ENCODE data around the gene NKD1.

NKD1 gene

DNA sequence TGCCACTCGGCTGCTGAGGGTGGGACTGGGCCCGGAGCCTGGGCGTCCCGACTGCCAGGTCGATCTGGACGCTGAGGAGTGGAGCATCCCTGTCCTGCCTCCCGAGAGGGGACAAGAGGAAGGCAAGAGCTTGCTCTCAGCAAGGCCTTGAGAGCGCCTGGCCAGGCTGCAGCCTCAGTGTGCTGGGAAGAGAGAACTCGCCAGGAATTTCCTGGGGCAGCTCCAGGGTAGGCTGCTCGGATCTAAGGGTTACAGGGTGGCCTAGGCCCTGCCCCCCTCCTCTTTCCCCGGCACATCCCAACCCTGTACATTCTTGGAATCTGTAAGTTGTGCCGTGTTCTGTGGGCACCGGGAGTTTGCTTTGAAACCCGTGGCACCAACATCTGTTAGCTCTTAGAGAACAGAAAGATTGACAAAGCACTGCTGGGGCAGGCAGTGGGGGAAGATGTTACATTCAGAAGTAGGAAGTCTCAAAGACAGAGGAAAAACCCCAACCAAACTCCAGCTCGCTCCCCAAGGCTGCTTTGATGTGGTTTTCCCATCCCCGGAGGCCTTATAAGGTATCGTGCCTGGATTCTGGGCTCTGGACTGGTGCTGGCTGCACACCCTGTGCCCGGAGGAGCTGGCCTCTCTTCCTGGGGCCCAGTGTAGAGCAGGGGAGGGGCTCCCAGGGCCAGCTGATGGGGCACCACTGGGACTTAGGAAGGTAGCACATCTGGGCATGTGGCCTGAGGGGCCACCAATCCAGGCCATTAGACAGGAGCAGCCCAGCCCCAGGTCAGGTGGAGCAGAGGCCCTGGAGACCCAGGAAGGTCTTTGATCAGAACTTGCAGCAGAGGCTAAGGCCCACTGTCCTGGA is 55.2 kb downstream of the NKD1 start:
- DNase-seq = peak; percentile 15

DNA sequence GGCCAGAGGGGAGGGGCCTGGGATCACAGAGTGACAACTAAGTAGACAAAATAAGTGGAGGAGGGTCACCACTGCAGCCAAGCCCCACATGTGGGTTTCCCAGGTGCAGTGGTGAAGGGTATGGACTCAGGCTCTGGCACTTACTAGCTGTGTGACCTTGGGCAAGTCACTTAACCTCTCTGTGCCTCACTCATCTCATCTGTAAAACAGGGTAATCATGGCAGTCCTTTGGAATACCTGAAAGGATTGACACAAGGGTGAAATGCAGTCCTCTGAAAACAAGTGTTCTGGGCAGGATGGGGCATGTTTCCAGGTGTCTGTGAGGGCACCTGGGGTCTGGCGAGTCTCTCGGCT is 55.8 kb downstream of the NKD1 start:
- no peak for DNase-seq

DNA sequence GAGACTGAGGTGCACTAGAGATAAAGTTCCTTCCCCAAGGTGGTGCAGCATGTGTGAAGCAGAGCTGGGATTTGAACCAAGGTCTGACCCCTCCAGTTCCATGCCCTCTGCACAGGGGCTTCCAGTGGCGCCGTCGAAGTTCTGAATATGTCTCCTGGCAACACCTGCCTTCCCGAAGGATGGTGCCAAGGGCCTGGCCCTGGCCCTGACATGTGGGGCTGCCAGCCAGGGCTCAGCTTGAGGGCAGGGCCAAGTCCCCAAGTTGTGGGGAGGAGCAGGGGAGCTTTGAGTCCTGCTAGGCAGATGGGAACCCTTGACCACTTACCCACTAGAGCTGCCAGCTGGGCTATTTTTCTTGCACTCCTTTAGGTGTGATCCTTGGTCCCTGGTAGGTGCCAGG is 56.4 kb downstream of the NKD1 start:
- DNase-seq = no peak

DNA sequence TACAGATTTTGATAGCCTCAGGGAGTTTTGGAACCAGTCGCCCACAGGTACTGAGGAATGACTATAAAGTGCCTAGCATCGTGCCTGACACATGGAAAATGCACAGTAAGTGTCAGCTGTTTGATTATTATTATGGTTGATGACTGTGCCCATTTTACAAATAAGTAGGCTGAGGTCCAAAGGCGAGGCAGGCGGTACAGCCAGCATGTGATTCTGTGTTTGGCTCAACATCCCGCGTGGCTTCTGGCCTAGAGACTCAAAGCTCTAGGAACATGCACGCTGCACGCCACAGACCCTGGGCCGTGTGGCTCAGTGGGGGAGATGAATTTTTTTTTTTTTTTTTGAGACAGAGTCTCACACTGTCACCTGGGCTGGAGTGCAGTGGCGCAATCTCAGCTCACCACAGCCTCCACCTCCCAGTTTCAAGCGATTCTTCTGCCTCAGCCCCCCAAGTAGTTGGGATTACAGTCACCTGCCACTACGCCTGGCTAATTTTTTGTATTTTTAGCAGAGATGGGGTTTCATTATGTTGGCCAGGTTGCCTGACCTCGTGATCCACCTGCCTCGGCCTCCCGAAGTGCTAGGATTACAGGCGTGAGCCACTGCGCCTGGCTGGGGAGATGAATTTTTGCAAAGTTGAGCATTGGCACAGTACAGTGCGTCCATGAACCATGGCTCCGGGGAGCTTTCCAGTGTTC is 57.7 kb downstream of the NKD1 start:
- DNase-seq = no peak

DNA sequence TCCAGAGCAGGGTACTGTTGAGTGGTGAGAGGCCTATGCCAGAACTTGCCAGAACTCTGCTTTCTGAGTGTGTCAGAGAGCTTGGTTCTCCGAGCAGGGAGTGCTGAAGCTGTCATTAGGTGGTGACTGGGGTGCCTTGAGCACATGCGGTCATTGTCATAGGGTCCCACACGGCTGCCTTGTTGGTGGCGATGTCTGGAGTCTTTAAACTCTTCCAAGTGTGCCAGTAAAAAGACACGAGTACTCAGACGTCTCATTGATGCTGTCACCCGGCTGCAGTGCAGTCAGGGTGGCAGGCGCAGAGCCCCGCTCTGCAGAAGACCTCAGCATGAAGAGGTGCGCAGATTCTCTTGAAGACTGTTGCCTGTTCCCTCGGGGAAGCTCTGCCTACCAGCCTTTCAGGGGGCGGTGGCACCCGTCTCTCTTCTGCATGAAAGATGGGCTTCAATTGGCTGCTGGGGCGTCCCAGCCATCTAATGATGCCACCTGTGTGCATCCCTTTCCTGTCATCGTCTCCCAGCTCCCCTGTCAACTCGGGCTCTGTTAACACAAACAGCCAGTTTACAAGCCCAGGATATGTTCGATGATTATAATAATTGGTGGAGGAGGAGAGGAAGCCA is 58.3 kb downstream of the NKD1 start:
- DNase-seq = no peak

DNA sequence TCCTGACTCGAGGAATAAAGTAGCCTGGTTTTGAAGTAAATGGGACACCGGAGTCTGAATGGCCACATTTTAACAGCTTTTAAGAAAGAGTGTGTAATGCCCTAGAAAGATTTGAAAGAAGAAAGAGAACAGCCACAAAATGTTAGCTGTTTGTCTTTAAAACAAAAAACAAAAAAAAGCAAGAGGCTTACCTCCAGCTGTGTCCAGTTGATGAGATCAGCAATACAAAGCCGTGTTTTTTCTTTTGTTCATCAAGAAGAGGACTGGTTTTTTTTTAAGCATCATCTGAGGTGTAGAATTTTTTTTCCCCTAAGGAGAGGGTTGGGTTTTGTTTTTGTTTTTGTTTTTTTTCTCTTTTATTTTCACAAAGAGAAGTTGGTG is 58.8 kb downstream of the NKD1 start:
- no peak for DNase-seq

DNA sequence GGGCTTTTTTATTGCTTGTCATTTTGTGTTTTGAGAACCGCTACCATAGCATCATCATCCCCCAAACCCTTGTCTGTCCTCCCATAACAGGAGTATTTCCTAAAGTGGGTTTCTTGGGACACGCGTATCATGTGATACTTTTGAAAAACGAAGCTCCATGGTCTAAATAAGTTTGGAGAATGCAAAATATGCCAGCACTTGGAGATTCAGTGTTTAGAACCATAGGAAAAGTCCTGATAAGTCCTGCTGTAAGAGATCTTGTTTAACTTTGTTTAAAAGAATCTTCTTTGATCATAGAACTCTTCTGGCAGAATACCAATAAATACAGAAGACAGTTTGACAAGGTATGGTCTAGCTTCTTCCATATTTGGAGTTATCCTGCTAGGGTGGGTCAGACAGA is 59.3 kb downstream of the NKD1 start:
- no peak for DNase-seq

DNA sequence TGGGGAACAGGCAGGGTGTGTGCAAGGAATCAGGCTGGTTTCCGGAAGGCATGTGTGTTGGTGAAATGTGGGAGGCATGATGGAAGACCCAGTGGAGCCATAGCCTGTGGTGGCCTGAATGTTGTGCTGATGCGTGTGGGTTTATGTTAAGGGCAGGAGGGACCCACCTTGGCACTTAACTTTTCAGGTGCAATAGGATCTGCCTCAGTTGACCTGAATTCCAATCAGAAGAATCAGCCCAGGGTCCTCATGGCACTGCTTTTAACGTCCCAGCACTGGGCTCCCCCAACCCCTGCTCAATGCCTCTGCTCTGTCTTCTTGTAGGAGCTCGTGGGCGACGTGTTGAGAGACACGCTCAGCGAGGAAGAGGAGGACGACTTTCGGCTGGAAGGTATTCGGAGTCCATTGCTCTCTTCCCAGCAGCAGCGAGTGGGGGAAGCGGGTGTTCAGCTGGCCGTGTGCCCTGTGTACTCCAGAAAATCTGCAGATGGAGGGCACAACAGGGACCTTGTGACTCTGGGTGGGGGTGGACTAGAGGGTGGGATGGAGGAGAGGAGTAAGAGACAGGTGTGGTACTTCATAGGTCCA is 59.9 kb downstream of the NKD1 start:
- no peak for DNase-seq

DNA sequence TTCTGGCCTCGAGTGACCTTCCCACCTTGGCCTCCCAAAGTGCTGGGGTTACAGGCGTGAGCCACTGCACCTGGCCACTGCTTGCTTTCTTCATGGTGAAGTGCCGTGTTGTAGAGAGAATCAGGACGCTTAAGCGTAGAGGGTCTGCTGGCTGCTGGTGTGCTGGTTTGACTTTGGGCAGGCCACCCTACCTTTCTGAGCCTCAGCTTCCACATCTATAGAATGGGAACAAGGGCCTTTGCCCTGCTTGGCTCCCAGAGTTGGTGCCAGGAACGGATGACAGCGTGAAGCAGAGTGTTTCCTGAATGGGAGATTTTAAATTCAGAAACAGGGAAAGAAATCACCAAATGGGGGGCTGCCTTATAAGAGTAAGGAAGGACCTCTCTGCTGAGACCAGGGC is 60.9 kb downstream of the NKD1 start:
- no peak for DNase-seq

DNA sequence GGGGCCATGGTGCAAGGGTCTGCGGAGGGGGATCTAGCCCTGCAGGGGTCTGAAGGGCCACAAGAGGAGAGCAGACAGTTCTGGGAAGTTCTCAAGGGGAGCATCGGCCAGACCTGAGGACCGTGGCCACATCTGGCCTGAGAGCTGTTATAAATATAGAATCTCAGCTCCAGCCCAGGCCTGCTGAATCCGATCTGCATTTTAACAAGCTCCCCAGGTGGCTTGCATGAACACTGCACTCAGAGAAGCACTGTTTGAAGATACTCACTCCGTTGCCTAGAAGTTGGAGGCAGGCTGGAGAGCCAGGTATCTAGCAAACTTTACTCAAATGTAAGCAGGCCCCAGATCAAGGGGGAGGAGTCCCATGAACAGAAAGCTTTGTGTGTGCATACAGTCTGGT is 61.3 kb downstream of the NKD1 start:
- no peak for DNase-seq

DNA sequence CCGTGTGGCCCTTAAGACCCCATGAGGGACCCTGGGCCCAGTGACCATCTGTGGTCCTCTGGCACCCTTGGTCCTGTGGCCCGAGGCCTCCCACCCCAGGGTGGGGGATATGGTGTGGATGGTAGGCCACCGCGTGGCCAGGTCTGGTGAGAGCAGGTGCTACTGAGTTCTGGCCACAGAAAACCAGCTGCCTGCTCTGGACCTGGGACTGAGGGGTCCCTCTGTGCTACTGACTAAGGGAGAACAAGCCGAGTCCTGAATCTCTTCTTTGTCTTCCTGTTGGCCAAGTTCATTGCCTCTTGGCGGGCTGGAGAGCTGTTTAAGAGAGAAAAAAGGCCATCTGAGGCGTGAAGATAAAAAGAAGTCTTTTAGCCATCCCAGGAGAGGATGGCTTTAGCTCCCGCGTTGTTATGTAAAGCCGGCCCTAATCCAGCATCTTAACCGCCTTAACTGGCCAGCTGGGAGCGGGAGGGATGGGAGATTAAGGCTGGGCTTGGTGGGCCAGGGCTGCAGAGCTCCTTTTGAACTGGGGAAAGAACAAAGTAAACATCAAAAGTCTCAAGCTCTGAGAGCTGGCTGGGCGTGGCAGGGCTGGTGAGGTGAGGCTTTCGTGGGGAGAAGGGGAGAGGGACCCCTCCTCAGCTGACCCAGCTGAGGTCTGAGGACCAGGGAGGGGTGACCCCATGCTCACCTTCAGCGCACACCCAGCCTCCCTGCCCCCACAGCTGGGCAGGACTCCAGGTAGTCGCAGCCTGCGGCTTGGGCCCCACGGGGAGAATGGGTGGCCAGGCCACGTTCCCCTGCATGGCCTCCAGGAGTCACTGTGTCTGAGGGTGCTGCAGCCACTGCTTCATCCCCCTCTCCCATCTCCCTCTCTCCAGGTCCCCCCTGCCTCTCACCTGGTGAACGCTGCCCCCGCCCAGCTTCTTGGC is 62.4 kb downstream of the NKD1 start:
- DNase-seq = no peak

DNA sequence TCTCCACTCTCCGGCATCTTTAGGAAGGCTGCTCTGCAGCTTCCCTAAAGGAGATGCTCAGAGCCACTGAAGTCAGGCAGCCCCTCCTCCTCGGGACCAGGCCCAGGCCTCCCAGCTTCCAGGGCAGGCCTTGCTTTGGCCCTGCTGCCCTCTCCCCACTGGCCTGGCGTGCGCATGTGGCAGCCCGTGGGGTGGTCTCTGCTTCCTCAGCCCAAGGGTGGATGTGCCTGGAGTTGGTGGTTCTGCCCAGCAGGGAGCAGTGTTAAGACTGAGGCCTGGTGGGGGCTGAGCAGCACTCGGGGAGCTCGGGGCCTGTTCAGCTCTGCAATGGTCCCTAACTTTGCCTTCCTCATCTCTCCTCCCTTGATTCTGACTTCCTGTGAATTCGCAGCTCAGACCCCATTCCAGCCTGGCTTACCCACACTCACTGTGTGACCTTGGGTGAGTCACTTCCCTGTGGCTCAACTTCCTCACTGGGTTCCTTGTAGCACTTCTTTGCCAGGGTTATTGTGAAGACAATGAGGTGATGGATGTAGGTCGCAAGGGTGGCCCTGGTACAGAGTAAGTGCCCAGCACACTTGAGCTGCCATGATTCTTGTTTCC is 63.2 kb downstream of the NKD1 start:
- DNase-seq = peak; percentile 39

DNA sequence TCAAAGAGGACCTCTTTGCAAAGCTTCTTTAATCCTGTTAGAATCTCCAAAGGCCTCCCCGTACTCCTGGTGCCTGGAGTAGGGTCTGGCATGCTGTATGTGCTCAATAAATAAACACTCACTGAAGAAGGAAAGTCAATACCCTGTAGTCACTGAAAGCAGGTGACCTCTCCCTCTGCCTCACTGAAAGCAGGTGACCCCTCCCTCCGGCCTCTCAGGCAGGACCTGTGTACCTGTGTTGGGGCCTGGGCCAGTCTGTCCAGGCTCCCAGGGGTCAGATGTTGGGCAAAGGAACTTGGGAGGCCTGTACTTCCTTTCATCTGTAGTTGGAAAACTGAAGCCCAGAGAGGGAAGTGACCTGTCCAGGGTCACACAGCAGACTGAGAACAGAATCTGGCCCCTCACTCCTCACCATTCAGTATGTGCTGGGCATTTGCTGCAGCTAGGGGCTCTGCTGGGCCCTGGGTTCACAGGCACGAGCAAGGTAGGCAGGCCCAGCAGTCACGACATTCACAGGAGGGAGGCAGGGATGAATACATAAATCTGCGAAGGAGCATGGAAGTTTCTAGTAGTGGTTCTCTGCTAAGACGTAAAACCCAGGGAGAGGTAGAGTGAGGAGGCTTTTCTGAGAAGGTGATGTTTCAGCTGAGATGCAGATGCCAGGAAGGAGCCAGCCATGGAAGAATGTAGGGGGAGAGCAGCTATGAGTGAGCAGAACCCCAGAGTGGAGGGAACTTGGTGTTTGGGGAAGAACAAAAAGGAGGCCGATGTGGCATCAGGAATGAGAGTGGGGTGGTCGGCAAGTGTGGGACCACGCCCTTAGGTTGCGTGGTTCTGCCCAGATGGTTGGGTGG is 64.0 kb downstream of the NKD1 start:
- DNase-seq = no peak

DNA sequence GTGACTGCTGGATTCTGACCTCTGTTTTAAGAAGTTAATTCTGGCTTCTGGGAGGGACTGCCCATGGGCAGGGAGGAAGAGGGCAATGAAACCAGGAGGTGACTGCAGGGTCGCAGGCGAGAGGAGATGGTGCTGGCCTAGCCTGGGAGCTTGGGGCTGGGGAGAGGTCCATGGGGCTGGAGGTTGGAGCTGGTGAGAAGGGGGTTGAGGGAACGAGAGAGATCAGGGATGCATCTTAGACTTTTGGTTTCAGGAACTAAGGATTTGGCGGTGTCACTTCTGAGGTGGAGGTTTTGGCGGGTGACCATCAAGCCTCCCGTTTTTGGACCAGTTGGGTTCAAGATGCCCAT is 64.6 kb downstream of the NKD1 start:
- DNase-seq = no peak

DNA sequence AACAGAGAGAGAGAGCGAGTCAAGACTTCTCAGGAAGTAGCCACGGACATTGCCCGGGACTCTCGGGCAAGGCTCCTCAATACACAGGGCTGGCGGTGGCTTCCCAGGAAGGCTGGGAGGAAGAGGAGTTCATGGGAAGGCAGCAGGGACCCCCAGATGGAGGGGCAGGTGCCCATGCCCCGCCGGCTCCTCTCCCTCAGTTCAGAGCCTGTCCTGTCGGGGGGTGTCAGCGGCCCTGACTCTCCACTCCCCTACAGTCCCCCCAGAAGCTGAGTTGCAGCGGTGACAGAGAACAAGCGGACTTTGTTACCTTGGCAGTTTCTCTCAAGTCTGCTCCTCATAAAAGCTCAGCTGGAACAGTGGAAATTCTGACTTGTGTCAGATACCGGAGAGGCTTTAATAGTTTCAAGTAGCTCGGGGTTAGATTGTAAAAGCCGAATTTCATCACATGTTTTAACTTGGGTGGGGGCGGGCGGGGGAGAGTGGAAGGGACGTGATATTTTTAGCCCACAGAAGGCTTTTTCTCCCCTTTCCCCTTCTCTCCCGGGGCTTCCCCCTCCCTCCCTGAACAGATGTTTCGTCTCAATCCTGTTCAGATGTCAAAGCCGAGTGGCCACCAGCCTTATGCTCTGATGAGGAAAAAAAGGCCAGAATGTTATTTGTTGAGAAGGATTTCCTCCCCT is 65.2 kb downstream of the NKD1 start:
- DNase-seq = no peak

DNA sequence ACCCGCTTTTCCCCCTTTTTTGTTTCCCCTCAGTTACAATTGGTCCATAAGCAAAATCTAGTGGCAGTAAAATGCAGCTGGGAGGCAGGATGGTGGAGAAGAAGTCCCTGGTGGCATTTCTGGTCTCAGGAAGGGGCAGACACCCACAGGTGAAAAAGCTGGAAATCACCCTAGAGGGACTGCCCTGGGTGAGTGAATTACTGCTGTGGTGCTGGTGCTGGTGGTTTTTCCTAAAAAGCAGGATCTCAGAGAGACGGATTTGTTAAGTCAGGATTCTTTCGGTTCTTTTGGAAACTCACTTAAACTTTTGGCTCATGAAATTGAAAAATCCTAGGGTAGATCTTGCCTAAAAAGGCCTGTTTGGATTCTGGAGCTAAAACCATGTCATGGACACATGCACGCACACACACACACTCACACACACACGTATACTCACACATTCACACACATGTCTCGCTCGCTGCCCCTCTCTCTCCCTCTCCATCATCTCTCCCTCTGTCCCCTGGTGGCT is 65.8 kb downstream of the NKD1 start:
- no peak for DNase-seq

DNA sequence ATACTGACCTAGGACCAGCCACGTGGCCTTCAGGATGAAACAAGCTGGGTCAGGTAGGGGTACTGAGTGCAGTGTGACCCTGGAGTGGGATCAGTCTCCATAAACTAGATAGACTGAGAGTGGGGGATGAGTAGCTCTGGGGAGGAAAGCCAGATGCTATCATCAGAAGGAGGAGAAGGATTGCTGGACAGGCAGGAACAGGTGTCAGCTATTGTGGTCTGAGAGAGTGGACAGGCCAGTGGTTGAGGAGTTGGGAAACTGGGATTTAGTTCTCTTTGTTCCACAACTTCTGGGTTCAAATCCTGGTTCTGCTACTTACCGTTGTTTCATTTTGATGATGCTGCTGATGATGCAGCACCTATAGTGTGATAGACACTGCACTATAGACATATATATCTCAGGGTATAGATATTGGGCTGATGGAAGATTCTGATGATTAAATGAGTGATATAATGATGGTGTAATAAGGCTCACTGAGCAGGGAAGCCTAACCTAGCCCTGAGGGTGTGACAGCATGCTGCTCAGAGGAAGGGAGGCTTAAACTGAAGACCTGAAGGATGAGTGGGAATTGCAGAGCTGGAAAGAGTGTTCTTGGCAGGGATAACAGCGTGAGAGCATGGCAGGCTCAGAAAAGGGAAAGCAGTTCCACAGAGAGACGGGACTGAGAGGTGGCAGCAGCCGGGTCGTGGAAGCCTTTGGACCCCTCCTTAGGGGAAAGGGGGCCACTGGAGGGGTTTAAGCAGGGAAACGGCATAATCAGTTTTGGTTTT is 66.9 kb downstream of the NKD1 start:
- DNase-seq = no peak

DNA sequence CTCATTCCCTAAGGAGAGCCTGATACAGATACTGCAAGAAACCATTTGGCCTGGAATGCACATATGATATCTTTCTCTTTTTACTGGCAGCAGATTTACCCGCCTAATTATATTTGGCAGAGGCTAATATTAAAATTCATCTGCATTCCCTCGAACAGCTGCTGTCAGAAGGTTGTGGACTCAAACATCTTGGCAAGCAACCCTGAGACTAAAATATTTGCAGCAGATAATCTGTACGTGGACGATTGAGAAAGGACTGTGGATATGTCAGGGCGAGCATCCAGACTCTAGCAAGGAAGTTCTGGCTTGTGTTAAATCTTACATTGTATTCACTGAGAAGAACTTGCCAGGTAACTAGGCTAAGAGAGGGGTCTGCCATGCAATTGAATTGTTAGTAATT is 67.7 kb downstream of the NKD1 start:
- DNase-seq = no peak

DNA sequence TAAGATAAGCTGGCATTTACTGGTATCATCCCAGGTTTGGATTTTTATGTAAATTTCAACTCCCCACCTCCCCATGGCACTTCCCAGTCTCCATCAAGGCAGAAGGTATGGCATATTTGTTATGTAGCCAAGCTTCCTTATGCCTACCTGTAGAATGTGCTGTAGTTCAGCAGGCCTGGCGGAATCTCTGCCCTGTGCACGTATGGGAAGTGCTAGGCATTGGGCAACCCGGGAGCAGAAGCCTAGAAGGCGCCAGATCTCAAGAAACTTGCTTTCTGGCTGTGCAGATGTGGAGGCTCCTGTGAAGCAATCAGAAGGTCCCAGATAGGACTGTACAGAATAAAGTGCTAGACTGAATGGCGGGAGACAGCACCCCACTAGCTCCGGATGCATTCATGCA is 68.2 kb downstream of the NKD1 start:
- no peak for DNase-seq

Data from HCEC 1CT (cell line).